Adrenal gland (tissue), 5 donors: ENCODE results near the gene SFXN5.

Experiments used
- POLR2A ChIP-seq, 2 donors: fragments of 450-650 bp; IDR thresholded peaks; one replicate each; pipeline ENCODE4 v1.6.1; 2017; ENCODE audit warnings: antibody characterized with exemption in 2 of 2, mild to moderate bottlenecking in 2 of 2, moderate library complexity in 1 of 2
- TF ChIP-seq, protein P1 (sequence below), 6 experiments: fragments of 450-650 bp in 4 of 6; fragments of 200-600 bp in 2 of 6; sonication (generic) in 1 of 6; IDR thresholded peaks; 1 replicate in 5 of 6; 2 replicates in 1 of 6; pipeline versions ENCODE4 v1.5.1 to v1.8.0; 2016 to 2021; ENCODE audit warnings: antibody characterized with exemption in 6 of 6, mild to moderate bottlenecking in 2 of 6, moderate library complexity in 1 of 6
- donor health status: DM: no; HTN: no; CAD: no.

DNA sequence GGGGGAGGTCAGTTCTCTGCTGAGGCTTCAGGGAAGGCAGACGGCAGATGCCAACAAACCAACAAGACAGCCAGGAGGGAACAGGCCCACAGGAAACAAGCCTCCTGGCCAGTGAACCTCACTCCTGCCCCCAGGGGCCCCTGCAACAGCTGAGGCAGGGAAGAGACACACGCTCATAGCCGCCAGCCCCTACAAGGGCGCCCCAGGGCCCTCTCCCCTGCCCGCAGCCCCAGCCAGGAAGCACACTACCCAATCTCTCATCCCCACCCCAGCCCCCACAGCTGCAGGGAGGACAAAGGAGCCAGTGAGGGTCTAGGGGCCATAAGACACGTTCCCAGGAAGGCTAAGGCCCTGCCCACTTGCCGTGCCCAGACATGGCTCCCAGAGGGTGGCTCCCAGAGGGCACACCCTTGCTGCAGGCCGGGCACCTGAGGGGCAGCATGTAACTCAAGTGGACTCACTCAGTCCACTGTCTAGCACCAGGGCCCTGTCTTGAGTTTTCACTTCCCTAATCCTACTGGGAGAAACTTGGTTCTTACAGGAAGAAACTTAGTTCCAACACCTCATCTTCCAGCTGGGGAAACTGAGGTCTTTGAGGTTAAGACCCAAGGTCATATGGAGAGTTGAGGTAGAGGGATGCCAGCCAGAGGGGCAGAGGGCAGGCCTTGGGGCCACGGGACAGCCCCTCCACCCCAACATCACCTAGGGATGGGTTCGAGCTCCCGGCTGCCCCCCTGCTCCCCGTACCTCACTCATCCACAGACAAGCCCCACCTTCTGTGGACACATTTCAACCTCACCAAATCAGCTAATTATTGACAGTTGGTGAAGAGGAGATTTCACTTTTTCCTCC lies 116.9 kb downstream of the SFXN5 start:
- TF ChIP-seq, protein P1, sequence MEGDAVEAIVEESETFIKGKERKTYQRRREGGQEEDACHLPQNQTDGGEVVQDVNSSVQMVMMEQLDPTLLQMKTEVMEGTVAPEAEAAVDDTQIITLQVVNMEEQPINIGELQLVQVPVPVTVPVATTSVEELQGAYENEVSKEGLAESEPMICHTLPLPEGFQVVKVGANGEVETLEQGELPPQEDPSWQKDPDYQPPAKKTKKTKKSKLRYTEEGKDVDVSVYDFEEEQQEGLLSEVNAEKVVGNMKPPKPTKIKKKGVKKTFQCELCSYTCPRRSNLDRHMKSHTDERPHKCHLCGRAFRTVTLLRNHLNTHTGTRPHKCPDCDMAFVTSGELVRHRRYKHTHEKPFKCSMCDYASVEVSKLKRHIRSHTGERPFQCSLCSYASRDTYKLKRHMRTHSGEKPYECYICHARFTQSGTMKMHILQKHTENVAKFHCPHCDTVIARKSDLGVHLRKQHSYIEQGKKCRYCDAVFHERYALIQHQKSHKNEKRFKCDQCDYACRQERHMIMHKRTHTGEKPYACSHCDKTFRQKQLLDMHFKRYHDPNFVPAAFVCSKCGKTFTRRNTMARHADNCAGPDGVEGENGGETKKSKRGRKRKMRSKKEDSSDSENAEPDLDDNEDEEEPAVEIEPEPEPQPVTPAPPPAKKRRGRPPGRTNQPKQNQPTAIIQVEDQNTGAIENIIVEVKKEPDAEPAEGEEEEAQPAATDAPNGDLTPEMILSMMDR (IDR thresholded peaks at IDR 0.05): no peak
- no peak for TF ChIP-seq POLR2A (IDR thresholded peaks at IDR 0.05)
